WTC11 (cell line): ENCODE results near the gene GOLGA6L7.
"Not testable (repeated sequence)": the region's sequence is repeated elsewhere in the genome, so short reads cannot be mapped to it uniquely, and the experiment has no call there.

Source experiments
- FOXJ3 ChIP-seq: sonication (generic); formaldehyde crosslinking; IDR thresholded peaks from 2 replicates; pipeline ENCODE4 v1.9.0; 2021; ENCODE audit warnings: missing genetic modification reagents, mild to moderate bottlenecking, borderline replicate concordance
- GTF2I ChIP-seq: fragments of 250-450 bp; sonication (Bioruptor Pico); conservative IDR thresholded peaks from 2 replicates; pipeline ENCODE4 v1.4.0; 2021; ENCODE audit warnings: mild to moderate bottlenecking
- ZBTB21 ChIP-seq: sonication (generic); formaldehyde crosslinking; IDR thresholded peaks from 2 replicates; pipeline ENCODE4 v1.8.1; 2023; ENCODE audit warnings: mild to moderate bottlenecking, missing genetic modification reagents, borderline replicate concordance
- ZNF138 ChIP-seq: sonication (generic); formaldehyde crosslinking; conservative IDR thresholded peaks from 2 replicates; pipeline ENCODE4 v1.8.1; 2022; ENCODE audit warnings: mild to moderate bottlenecking, moderate library complexity, missing genetic modification reagents
- TF ChIP-seq, protein P1 (sequence below): sonication (generic); formaldehyde crosslinking; IDR thresholded peaks from 2 replicates; pipeline ENCODE4 v1.8.0; 2022; ENCODE audit warnings: missing genetic modification reagents
- TF ChIP-seq, protein P2 (sequence below): fragments of 200-600 bp; IDR thresholded peaks from 2 replicates; pipeline ENCODE4 v1.8.0; 2022; ENCODE audit warnings: antibody characterized with exemption
- TF ChIP-seq, protein P3 (sequence below): sonication (generic); formaldehyde crosslinking; IDR thresholded peaks from 2 replicates; pipeline ENCODE4 v1.8.0; 2022; ENCODE audit warnings: mild to moderate bottlenecking, missing genetic modification reagents
- TF ChIP-seq, protein P4 (sequence below): fragments of 250-450 bp; sonication (Bioruptor Pico); conservative IDR thresholded peaks from 2 replicates; pipeline ENCODE4 v1.9.0; 2021; ENCODE audit warnings: mild to moderate bottlenecking
- TF ChIP-seq, protein P5 (sequence below): sonication (generic); formaldehyde crosslinking; IDR thresholded peaks from 2 replicates; pipeline ENCODE4 v1.8.1; 2023; ENCODE audit warnings: mild to moderate bottlenecking, missing genetic modification reagents

DNA sequence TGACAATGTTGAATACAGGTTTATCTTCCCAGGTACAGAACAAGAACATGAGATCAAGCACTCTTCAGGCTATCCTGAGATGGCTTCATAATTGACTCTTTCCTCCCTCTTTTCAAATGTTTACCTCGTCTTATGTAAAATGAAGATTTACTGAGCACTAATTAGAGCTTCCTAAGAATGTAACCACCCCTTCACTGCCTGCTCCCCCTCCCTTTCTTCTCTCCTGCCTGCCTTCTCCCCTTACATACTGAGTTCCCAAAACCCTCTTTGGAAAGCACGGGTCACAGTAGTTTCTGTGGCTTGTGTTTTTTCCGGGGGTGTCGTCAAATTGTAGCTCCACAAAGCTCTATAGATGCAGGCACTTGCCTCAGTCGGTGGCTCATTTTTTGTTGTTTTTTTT lies 5.2 kb upstream of the GOLGA6L7 start:
- not testable (repeated sequence) for TF ChIP-seq GTF2I, ZNF138, FOXJ3, ZBTB21 (CRISPR knock-in tag)
- TF ChIP-seq, protein P1, sequence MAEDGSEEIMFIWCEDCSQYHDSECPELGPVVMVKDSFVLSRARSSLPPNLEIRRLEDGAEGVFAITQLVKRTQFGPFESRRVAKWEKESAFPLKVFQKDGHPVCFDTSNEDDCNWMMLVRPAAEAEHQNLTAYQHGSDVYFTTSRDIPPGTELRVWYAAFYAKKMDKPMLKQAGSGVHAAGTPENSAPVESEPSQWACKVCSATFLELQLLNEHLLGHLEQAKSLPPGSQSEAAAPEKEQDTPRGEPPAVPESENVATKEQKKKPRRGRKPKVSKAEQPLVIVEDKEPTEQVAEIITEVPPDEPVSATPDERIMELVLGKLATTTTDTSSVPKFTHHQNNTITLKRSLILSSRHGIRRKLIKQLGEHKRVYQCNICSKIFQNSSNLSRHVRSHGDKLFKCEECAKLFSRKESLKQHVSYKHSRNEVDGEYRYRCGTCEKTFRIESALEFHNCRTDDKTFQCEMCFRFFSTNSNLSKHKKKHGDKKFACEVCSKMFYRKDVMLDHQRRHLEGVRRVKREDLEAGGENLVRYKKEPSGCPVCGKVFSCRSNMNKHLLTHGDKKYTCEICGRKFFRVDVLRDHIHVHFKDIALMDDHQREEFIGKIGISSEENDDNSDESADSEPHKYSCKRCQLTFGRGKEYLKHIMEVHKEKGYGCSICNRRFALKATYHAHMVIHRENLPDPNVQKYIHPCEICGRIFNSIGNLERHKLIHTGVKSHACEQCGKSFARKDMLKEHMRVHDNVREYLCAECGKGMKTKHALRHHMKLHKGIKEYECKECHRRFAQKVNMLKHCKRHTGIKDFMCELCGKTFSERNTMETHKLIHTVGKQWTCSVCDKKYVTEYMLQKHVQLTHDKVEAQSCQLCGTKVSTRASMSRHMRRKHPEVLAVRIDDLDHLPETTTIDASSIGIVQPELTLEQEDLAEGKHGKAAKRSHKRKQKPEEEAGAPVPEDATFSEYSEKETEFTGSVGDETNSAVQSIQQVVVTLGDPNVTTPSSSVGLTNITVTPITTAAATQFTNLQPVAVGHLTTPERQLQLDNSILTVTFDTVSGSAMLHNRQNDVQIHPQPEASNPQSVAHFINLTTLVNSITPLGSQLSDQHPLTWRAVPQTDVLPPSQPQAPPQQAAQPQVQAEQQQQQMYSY (CRISPR knock-in tag): not testable (repeated sequence)
- TF ChIP-seq, protein P2, sequence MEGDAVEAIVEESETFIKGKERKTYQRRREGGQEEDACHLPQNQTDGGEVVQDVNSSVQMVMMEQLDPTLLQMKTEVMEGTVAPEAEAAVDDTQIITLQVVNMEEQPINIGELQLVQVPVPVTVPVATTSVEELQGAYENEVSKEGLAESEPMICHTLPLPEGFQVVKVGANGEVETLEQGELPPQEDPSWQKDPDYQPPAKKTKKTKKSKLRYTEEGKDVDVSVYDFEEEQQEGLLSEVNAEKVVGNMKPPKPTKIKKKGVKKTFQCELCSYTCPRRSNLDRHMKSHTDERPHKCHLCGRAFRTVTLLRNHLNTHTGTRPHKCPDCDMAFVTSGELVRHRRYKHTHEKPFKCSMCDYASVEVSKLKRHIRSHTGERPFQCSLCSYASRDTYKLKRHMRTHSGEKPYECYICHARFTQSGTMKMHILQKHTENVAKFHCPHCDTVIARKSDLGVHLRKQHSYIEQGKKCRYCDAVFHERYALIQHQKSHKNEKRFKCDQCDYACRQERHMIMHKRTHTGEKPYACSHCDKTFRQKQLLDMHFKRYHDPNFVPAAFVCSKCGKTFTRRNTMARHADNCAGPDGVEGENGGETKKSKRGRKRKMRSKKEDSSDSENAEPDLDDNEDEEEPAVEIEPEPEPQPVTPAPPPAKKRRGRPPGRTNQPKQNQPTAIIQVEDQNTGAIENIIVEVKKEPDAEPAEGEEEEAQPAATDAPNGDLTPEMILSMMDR: not testable (repeated sequence)
- TF ChIP-seq, protein P3, sequence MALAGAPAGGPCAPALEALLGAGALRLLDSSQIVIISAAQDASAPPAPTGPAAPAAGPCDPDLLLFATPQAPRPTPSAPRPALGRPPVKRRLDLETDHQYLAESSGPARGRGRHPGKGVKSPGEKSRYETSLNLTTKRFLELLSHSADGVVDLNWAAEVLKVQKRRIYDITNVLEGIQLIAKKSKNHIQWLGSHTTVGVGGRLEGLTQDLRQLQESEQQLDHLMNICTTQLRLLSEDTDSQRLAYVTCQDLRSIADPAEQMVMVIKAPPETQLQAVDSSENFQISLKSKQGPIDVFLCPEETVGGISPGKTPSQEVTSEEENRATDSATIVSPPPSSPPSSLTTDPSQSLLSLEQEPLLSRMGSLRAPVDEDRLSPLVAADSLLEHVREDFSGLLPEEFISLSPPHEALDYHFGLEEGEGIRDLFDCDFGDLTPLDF (CRISPR knock-in tag): not testable (repeated sequence)
- TF ChIP-seq, protein P4, sequence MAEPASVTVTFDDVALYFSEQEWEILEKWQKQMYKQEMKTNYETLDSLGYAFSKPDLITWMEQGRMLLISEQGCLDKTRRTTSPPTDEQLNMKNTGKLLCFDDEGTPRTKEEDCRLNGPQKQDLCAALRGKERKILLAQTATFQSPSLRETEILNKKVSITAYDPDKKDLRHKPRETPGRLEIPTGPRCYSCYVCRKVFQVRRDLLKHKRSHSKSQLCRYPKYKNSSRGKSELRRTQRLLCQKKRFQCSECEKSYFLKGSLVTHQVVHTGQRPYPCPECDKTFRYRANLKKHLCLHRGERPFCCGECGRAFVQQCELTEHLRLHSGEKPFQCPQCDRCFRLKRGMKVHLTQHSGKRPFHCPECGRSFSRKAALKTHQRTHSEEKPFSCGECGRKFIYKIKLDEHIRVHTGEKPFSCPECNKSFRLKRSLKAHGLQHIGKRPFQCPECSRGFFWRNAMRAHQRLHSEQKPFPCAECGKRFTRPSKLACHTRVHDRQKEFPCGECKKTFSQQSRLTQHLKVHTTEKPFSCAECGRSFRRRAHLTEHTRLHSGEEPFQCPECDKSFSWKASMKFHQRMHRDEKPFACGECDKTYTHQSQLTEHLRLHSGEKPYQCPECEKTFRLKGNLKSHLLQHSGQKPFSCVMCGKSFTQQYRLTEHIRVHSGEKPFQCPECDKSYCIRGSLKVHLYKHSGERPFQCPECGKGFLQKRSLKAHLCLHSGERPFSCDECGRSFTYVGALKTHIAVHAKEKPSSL (CRISPR knock-in tag): not testable (repeated sequence)
- TF ChIP-seq, protein P5, sequence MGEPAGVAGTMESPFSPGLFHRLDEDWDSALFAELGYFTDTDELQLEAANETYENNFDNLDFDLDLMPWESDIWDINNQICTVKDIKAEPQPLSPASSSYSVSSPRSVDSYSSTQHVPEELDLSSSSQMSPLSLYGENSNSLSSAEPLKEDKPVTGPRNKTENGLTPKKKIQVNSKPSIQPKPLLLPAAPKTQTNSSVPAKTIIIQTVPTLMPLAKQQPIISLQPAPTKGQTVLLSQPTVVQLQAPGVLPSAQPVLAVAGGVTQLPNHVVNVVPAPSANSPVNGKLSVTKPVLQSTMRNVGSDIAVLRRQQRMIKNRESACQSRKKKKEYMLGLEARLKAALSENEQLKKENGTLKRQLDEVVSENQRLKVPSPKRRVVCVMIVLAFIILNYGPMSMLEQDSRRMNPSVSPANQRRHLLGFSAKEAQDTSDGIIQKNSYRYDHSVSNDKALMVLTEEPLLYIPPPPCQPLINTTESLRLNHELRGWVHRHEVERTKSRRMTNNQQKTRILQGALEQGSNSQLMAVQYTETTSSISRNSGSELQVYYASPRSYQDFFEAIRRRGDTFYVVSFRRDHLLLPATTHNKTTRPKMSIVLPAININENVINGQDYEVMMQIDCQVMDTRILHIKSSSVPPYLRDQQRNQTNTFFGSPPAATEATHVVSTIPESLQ (CRISPR knock-in tag): not testable (repeated sequence)
